Measurements from ENCODE around the gene OXSR1.
"Not testable (repeated sequence)": the region's sequence is repeated elsewhere in the genome, so short reads cannot be mapped to it uniquely, and the experiment has no call there.

The OXSR1 gene

GRCh38 chr3:38173834-38174418, 8.6 kb downstream of the OXSR1 start:
- no peak for DNase-seq (ENCODE audit: extremely low read depth, insufficient read length)
- peak overlapping the region; percentile 48 for H3K4me3 ChIP-seq (replicated peaks; ENCODE audit: low read depth, low read length)
- H3K27me3 ChIP-seq (replicated peaks; ENCODE audit: control insufficient read depth, insufficient read depth, low read length) = no peaks in the 10 kb centered on the region
- no peak for TF ChIP-seq CTCF (IDR thresholded peaks at IDR 0.05; ENCODE audit: insufficient read depth, low read length, poor library complexity, severe bottlenecking)
- no peaks in the 10 kb centered on the region; the same call in 1 of the 2 replicates for H3K36me3 ChIP-seq (ENCODE audit: control insufficient read depth, insufficient read depth, low read length)

GRCh38 chr3:38177181-38177580, 11.8 kb downstream of the OXSR1 start:
- TF ChIP-seq CTCF (IDR thresholded peaks at IDR 0.05; ENCODE audit: insufficient read depth, low read length, poor library complexity, severe bottlenecking) = no peak
- Histone ChIP-seq H3K27me3 (replicated peaks; ENCODE audit: control insufficient read depth, insufficient read depth, low read length) (no peaks in the 10 kb centered on the region), H3K36me3 (ENCODE audit: control insufficient read depth, insufficient read depth, low read length) (no peaks in the 10 kb centered on the region; the same call in 1 of the 2 replicates), H3K4me3 (replicated peaks; ENCODE audit: low read depth, low read length) (no peak overlapping the region)
- no peak for DNase-seq (ENCODE audit: extremely low read depth, insufficient read length)

- Histone ChIP-seq H3K27me3 (replicated peaks; ENCODE audit: control insufficient read depth, insufficient read depth, low read length) (no peaks in the 10 kb centered on the region), H3K36me3 (ENCODE audit: control insufficient read depth, insufficient read depth, low read length) (peaks cover 2% of the 10 kb centered on the region), H3K4me3 (replicated peaks; ENCODE audit: low read depth, low read length) (no peak overlapping the region)
- DNase-seq (ENCODE audit: extremely low read depth, insufficient read length) = no peak
- no peak for TF ChIP-seq CTCF (IDR thresholded peaks at IDR 0.05; ENCODE audit: insufficient read depth, low read length, poor library complexity, severe bottlenecking)
Observed at GRCh38 chr3:38186781-38187180, 21.4 kb downstream of the OXSR1 start.

GRCh38 chr3:38190481-38190881, 25.1 kb downstream of the OXSR1 start:
- no peak for TF ChIP-seq CTCF (IDR thresholded peaks at IDR 0.05; ENCODE audit: insufficient read depth, low read length, poor library complexity, severe bottlenecking)
- Histone ChIP-seq H3K36me3 (ENCODE audit: control insufficient read depth, insufficient read depth, low read length) (peaks cover 2% of the 10 kb centered on the region), H3K27me3 (replicated peaks; ENCODE audit: control insufficient read depth, insufficient read depth, low read length) (no peaks in the 10 kb centered on the region), H3K4me3 (replicated peaks; ENCODE audit: low read depth, low read length) (no peak overlapping the region)
- no peak for DNase-seq (ENCODE audit: extremely low read depth, insufficient read length)

- H3K27me3 ChIP-seq (replicated peaks; ENCODE audit: control insufficient read depth, insufficient read depth, low read length); DNase-seq (ENCODE audit: extremely low read depth, insufficient read length); H3K4me3 ChIP-seq (replicated peaks; ENCODE audit: low read depth, low read length): not testable (repeated sequence)
- H3K36me3 ChIP-seq (ENCODE audit: control insufficient read depth, insufficient read depth, low read length) = peaks cover 12% of the 10 kb centered on the region
Observed at GRCh38 chr3:38202931-38203330, 37.6 kb downstream of the OXSR1 start.

- Histone ChIP-seq H3K36me3 (ENCODE audit: control insufficient read depth, insufficient read depth, low read length) (peaks cover 12% of the 10 kb centered on the region), H3K4me3 (replicated peaks; ENCODE audit: low read depth, low read length) (no peak overlapping the region), H3K27me3 (replicated peaks; ENCODE audit: control insufficient read depth, insufficient read depth, low read length) (no peaks in the 10 kb centered on the region)
- TF ChIP-seq CTCF (IDR thresholded peaks at IDR 0.05; ENCODE audit: insufficient read depth, low read length, poor library complexity, severe bottlenecking) = no peak
- DNase-seq (ENCODE audit: extremely low read depth, insufficient read length) = no peak
Observed at GRCh38 chr3:38203690-38204089, 38.4 kb downstream of the OXSR1 start.
